Endothelial cell of umbilical vein (primary cell): ENCODE results near the gene RTKN2. TPM values are rescaled to one million over a fixed set of nuclear protein-coding genes. Genes with fewer than 3 reads are reported as not detected.

Source experiments
- BruUV-seq: library from RNA; stranded (reverse); fragments of 400-500 nt; replicated peaks from 2 replicates; lab custom pipeline; 2021; lab: Mats Ljungman, UMichigan
- CTCF ChIA-PET: fragments of 300-600, 350-600 bp; sonication (Branson Sonifier 250); formaldehyde crosslinking; loops from one replicate; lab custom pipeline; 2021; ENCODE audit warnings: antibody characterized with exemption, inconsistent platforms; lab: Charles Lee
- POLR2A ChIA-PET: fragments of 300-600, 350-600 bp; sonication (Branson Sonifier 250); formaldehyde crosslinking; loops from one replicate; lab custom pipeline; 2021; ENCODE audit warnings: antibody characterized with exemption, inconsistent platforms; lab: Charles Lee
- DNase-seq: peaks from one replicate; pipeline ENCODE4 v3.0.0-alpha.2; 2011; ENCODE audit warnings: low read depth, low spot score
- FAIRE-seq: peaks from 2 replicates; lab custom pipeline; 2011; peaks lifted over from hg19 to GRCh38; lab: Jason Lieb, UNC
- H2AFZ ChIP-seq: 2 replicates; pipeline ENCODE4 v1.6.0; 2012; ENCODE audit warnings: low read depth, low read length, control low read depth, inconsistent platforms
- H3K27ac ChIP-seq: 2 replicates; pipeline ENCODE4 v1.5.1; 2011; ENCODE audit warnings: low read depth, mild to moderate bottlenecking, control low read depth, low read length, moderate library complexity; ENCODE audit not compliant: insufficient read depth
- H3K27me3 ChIP-seq, 2 experiments: 2 replicates each; pipeline versions ENCODE4 v1.6.0 to v1.6.1; 2011; ENCODE audit warnings: low read length in 2 of 2, mixed read lengths in 1 of 2; ENCODE audit not compliant: control insufficient read depth in 2 of 2, insufficient read depth in 2 of 2
- H3K36me3 ChIP-seq, 2 experiments: 2 replicates in 1 of 2; 3 replicates in 1 of 2; pipeline ENCODE4 v1.5.1; 2011; ENCODE audit warnings: low read length in 2 of 2, mild to moderate bottlenecking in 1 of 2, moderate library complexity in 1 of 2; ENCODE audit not compliant: control insufficient read depth in 2 of 2, insufficient read depth in 2 of 2; ENCODE audit errors: extremely low read depth in 1 of 2
- H3K4me1 ChIP-seq: 3 replicates; pipeline ENCODE4 v1.5.1; 2011; ENCODE audit warnings: mild to moderate bottlenecking, low read length; ENCODE audit not compliant: control insufficient read depth, insufficient read depth; ENCODE audit errors: extremely low read depth
- H3K4me2 ChIP-seq: 2 replicates; pipeline ENCODE4 v1.6.1; 2011; ENCODE audit warnings: low read length, control low read depth, mixed read lengths; ENCODE audit not compliant: insufficient read depth
- H3K4me3 ChIP-seq, 3 experiments: fragments of 200-600 bp in 1 of 3; sonication (generic), shearing (Covaris generic) in 1 of 3; replicated peaks in 1 of 3; 2 replicates each; pipeline ENCODE4 v1.5.1; 2011 to 2016; ENCODE audit warnings: control low read depth in 3 of 3, low read length in 3 of 3, mild to moderate bottlenecking in 2 of 3, inconsistent platforms in 1 of 3, low read depth in 1 of 3, moderate library complexity in 1 of 3; ENCODE audit not compliant: insufficient read depth in 1 of 3
- H3K79me2 ChIP-seq: 2 replicates; pipeline ENCODE4 v1.6.0; 2012; ENCODE audit warnings: low read length, inconsistent platforms; ENCODE audit not compliant: control insufficient read depth, insufficient read depth
- H3K9ac ChIP-seq: replicated peaks from 2 replicates; pipeline ENCODE3; 2011; ENCODE audit warnings: low read length, control low read depth; ENCODE audit not compliant: insufficient read depth; ENCODE audit errors: extremely low read depth
- H3K9me1 ChIP-seq: replicated peaks from 3 replicates; pipeline ENCODE4 v1.6.0; 2011; ENCODE audit warnings: mild to moderate bottlenecking, low read length; ENCODE audit not compliant: control insufficient read depth, insufficient read depth; ENCODE audit errors: extremely low read depth
- H3K9me3 ChIP-seq: replicated peaks from 2 replicates; pipeline ENCODE4 v1.5.1; 2012; ENCODE audit warnings: low read length, inconsistent platforms; ENCODE audit not compliant: control insufficient read depth, insufficient read depth
- H4K20me1 ChIP-seq: replicated peaks from 2 replicates; pipeline ENCODE3; 2011; ENCODE audit warnings: mild to moderate bottlenecking, low read length; ENCODE audit not compliant: control insufficient read depth, insufficient read depth; ENCODE audit errors: extremely low read depth
- EZH2 ChIP-seq: IDR thresholded peaks from 2 replicates; pipeline ENCODE4 v1.6.1; 2012; ENCODE audit warnings: borderline replicate concordance, low read depth, mild to moderate bottlenecking, moderate library complexity, low read length, inconsistent platforms; ENCODE audit not compliant: severe bottlenecking
- FOS ChIP-seq: IDR thresholded peaks from 2 replicates; pipeline ENCODE4 v1.6.1; 2011; ENCODE audit warnings: mild to moderate bottlenecking, low read length, moderate library complexity, borderline replicate concordance; ENCODE audit not compliant: insufficient read depth
- GATA2 ChIP-seq: IDR thresholded peaks from 2 replicates; pipeline ENCODE4 v1.7.0; 2011; ENCODE audit warnings: low read depth, mild to moderate bottlenecking, moderate library complexity, mixed read lengths, low read length; ENCODE audit not compliant: insufficient read length, insufficient read depth
- JUN ChIP-seq: IDR thresholded peaks from 2 replicates; pipeline ENCODE4 v1.6.1; 2011; ENCODE audit warnings: borderline replicate concordance, low read depth; ENCODE audit not compliant: insufficient read length, insufficient read depth
- MYC ChIP-seq: IDR thresholded peaks from one replicate; pipeline ENCODE4 v1.6.1; 2011; ENCODE audit warnings: mild to moderate bottlenecking, low read depth, low read length
- POLR2A ChIP-seq: IDR thresholded peaks from 2 replicates; pipeline ENCODE4 v1.6.1; 2012; ENCODE audit warnings: low read depth, mild to moderate bottlenecking, control low read depth, low read length
- POLR2AphosphoS5 ChIP-seq: IDR thresholded peaks from 2 replicates; pipeline ENCODE4 v1.6.1; 2012; ENCODE audit warnings: low read depth, mild to moderate bottlenecking, control low read depth, low read length, moderate library complexity; ENCODE audit not compliant: insufficient read depth
- dilution Hi-C: fragments of 300-500 bp; cut with MboI; formaldehyde crosslinking; loops from one replicate; pipeline ENCODE4 v1.15.0; 2019; ENCODE audit warnings: low sequenced_read_pairs; ENCODE audit not compliant: extremely low pct_ligation_motif_present
- intact Hi-C: fragments of 100-400 bp; cut with micrococcal nuclease; formaldehyde crosslinking; loops from one replicate; pipeline ENCODE4 v1.10.0; 2022
- polyA plus RNA-seq, 4 experiments: library from polyadenylated mRNA; depleted of rRNA in 3 of 4; stranded (reverse) in 3 of 4; unstranded in 1 of 4; fragments of >200 nt; gene quantifications; 2 replicates each; pipeline versions ENCODE4 v1.2.1 to v1.2.3, GENCODE V29; 2011 to 2012; ENCODE audit warnings: missing spikeins in 1 of 4
- total RNA-seq: library from RNA; stranded (reverse); gene quantifications from 2 replicates; pipeline ENCODE4 v1.2.3, GENCODE V29; 2021
- TF ChIP-seq, protein P1 (sequence below): IDR thresholded peaks from 2 replicates; pipeline ENCODE4 v1.6.1; 2011; ENCODE audit not compliant: insufficient read depth, insufficient read length
- TF ChIP-seq, protein P2 (sequence below), 2 donors: IDR thresholded peaks; 1 replicate in 1 of 2; 2 replicates in 1 of 2; pipeline ENCODE4 v1.5.1; 2011; ENCODE audit warnings: low read length in 2 of 2, mild to moderate bottlenecking in 2 of 2, moderate library complexity in 2 of 2, control low read depth in 1 of 2, inconsistent platforms in 1 of 2, low read depth in 1 of 2; ENCODE audit not compliant: insufficient read depth in 1 of 2; ENCODE audit errors: extremely low read depth in 1 of 2

RTKN2 gene
- total and polyA plus RNA-seq, 2 donors (not counting 3 experiments of a cell fraction or from before 2014, with no cell fraction given): 0.65 to 4.8 TPM

DNA sequence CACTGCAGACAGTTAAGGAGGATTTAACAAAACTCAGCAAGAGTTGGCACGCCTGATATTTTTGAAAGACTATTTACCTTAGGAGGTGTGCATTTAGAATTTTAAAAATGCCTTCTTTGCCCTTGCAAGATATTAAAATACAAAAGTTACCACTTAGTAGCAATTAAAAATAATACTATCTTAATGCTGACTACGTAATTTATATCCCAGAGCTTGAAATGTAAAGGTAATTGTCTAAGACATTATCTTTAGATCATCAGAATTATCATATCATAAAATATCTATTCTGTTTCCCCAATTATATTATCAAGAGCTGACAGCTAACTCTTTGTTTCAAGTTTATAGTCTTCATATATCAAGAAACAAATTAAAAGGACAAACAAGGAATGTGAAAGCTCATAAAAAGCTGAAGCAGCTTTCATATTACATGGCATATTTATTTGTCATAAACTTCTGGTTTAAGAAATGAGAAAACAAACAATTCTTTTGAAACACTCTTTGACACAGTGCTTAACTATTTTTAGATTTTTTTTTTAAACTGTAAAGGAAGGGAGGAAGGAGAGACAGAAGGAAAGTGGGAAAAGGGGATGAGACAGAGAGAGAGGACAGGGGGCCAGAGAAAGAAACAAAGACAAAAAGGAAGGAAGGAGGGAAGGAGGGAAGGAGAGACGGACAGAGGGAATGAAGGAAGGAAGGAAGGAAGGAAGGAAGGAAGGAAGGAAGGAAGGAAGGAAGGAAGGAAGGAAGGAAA, 73.5 kb downstream of the RTKN2 start:
- Histone ChIP-seq H3K9me1 (peaks cover 2% of the 10 kb centered on the region), H3K36me3 (no peaks in the 10 kb centered on the region), H3K9me3 (no peaks in the 10 kb centered on the region), H3K4me1 (no peaks in the 10 kb centered on the region), H3K27me3 (no peaks in the 10 kb centered on the region), H3K27ac (no peak overlapping the region), H3K79me2 (no peaks in the 10 kb centered on the region), H2AFZ (no peak overlapping the region), H3K4me2 (no peak overlapping the region), H3K4me3 (no peak overlapping the region), H4K20me1 (no peaks in the 10 kb centered on the region), H3K9ac (no peak overlapping the region)
- no peak for FAIRE-seq
- no TSS peak for BruUV-seq
- ChIA-PET CTCF (interaction anchor here (1.1 to 1.5 kb wide), 2 partner anchors 10 to 22 kb away, joined by 3 to 5 read pairs; no protein-coding TSS in a partner anchor), POLR2A (no interaction called here)
- no peak for DNase-seq
- TF ChIP-seq GATA2 (no peak), POLR2AphosphoS5 (no peak), MYC (no peak), EZH2 (no peak), FOS (no peak), POLR2A (no peak), JUN (no peak)
- TF ChIP-seq, protein P1, sequence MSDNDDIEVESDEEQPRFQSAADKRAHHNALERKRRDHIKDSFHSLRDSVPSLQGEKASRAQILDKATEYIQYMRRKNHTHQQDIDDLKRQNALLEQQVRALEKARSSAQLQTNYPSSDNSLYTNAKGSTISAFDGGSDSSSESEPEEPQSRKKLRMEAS: no peak
- TF ChIP-seq, protein P2, sequence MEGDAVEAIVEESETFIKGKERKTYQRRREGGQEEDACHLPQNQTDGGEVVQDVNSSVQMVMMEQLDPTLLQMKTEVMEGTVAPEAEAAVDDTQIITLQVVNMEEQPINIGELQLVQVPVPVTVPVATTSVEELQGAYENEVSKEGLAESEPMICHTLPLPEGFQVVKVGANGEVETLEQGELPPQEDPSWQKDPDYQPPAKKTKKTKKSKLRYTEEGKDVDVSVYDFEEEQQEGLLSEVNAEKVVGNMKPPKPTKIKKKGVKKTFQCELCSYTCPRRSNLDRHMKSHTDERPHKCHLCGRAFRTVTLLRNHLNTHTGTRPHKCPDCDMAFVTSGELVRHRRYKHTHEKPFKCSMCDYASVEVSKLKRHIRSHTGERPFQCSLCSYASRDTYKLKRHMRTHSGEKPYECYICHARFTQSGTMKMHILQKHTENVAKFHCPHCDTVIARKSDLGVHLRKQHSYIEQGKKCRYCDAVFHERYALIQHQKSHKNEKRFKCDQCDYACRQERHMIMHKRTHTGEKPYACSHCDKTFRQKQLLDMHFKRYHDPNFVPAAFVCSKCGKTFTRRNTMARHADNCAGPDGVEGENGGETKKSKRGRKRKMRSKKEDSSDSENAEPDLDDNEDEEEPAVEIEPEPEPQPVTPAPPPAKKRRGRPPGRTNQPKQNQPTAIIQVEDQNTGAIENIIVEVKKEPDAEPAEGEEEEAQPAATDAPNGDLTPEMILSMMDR (IDR thresholded peaks at IDR 0.05; ENCODE audit: extremely low read depth in 1 of 2, insufficient read depth in 1 of 2, low read depth in 1 of 2, low read length in 2 of 2): no peak
- intact Hi-C loops: no loop called here
- dilution Hi-C loops: no loop called here
